GM15510 (cell line): ENCODE data around the gene PUS7.

Source experiments
- POLR2A ChIP-seq: IDR thresholded peaks from 3 replicates; pipeline ENCODE4 v1.6.1; 2011; ENCODE audit warnings: borderline replicate concordance; ENCODE audit not compliant: insufficient read length; ENCODE audit errors: extremely low read depth

The PUS7 gene

GRCh38 chr7:105470090-105470489 lies 52.0 kb downstream of the PUS7 start:
- no peak for TF ChIP-seq POLR2A

DNA sequence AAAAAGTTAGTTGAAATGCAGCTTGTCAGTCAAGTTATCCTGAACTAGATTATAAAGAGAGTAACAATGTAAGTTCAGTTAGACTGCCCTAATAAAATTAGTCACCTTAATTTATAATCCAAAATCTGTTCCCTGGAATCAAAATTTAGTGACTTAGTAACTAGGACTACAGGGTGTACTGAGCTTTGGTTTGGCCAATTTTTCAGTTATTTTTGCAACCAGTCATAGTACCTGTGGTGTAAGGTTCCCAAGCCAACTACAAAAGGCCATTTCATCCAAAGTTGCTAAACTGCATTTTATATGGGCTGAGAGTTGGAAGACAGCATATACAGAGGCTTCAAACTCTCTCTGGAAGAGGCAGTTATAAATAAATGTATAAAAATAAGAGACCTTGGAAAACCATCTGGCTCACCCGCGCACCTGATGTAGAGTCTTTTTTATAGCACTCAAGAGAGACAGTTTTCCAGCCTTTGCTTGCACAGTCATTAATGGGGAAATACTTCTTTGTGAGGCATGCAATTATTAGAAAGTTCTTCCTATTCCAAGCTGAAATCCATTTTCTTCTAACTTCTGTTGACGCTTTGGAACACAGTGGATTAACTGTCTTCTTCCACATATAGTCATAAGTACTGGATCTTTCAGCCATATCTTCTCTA lies 59.2 kb downstream of the PUS7 start:
- no peak for TF ChIP-seq POLR2A

- TF ChIP-seq POLR2A, result no peak
These were observed 60.6 kb downstream of the PUS7 start for GRCh38 chr7:105461518-105461917.

DNA sequence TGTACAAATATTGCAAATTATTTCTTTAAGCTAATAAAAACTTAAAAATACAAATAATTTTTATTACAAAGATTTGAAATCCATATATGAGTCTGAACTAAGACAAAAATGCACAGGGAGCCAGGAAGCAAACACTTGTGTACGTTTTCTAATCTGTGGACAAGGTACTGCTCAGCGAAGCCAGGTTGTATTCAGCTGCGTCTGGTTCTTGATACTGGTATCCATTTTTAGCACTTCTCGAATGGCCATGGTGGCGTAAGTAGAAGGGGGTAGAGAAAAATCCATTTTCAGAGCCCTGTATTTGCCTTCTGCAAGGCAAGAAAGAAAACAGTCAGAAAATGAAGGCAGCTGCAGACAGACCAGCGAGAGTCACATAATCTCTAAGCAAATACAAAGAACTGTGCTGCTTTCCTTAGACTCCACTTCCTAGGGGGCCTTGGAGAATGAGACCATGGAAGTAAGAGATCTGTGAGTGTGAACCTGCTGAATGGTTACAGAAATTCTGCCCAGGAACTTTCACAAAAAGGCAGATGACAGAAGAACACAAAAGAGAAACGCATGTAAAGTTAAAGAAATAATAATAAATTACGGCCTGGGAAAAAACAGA lies 64.3 kb downstream of the PUS7 start:
- TF ChIP-seq POLR2A, result no peak

- no peak for TF ChIP-seq POLR2A
These were observed 67.2 kb downstream of the PUS7 start for GRCh38 chr7:105454921-105455320.

DNA sequence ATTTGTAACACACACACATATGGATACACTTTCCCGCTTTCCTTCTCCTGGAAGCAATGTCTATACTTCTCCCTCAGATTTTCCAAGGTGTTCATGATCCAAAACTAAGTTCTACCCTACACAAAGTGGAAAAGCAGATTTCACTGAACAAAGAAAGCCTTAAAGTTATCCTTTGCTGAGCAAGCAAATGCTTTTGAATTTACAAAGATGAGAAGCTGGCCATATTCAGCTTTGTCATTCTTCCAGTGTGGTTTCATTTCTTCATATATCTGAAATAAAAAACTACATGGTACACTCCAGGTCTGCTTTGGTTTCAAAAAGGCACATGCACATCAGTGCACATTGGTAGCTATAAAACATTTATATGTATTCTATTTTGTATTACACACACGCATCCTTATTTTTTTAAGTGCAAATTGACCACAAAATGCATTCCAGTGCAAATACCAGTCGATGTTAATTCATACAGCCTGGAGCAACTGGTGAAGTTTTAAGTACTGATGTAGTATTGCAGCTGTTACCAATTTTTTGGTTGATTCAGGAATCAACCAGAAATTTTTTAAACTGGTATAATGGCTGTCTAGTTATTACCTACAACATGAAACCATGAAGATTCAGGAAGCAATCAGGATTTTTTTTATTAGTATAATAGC lies 67.8 kb downstream of the PUS7 start:
- TF ChIP-seq POLR2A, result no peak

DNA sequence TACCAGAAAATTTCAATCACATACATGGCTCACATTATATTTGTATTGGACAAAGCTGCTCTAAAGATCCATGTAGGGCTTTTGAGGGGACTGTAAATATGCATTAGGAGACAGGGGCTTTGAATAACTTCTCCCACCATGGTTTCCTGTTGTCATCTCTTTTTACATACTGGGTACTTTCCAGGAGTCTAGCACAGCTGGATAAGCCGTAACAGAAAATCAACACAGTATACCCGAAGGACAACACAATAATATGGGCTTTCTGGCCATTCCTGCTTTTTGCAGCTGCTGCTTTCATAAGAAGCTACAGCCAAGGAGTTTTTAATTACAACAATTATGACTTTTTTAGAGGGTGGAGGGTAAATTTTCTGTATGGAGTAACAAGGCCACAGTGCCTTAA lies 70.0 kb downstream of the PUS7 start:
- TF ChIP-seq POLR2A, result no peak

GRCh38 chr7:105450177-105450861 lies 71.8 kb downstream of the PUS7 start:
- no peak for TF ChIP-seq POLR2A

DNA sequence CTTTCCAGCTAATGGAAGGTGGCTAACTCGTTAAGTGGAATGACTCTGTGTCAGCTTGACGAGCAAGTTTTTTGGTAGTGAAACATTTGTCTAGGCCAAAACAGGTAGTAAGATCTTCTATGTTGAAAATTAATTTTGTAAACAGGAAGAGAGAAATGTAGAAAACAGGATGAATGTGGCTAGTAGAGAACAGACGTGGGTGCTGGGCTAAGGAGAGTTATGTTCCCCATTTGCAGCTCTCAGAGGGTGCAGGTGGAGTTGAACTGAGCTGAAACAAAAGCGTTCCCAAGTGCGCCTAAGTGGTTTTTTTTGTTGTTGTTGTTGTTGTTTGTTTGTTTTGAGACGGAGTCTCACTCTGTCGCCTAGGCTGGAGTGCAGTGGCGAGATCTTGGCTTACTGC lies 73.9 kb downstream of the PUS7 start:
- TF ChIP-seq POLR2A, result no peak

DNA sequence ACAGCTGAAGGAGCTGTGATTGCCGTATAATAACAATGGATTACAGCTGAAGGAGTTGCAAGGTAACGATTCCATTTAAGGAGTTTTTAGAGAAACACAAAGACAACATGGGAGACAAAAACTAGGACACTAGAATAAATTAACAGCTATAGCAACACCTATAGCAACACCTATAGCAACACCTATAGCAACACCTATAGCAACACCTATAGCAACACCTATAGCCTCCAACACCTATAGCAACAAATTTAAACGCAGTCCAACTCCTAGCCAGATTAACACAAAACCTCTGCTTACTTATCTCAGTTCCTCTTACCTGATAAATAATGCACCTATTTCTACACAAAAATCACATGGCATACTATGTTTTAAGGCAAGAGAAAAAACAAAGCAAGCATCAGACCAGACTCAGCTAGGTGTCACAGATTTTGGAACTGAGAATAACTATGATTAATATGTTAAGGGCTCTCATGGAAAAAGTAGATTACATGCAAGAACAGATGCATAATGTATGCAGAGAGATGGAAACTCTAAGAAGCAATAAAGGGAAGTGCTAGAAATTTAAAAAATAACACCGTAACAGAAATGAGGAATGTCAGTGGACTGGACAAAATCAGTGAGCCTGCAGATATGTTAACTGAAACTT lies 77.6 kb downstream of the PUS7 start:
- TF ChIP-seq POLR2A, result no peak

- TF ChIP-seq POLR2A, result no peak
These were observed 82.7 kb downstream of the PUS7 start for GRCh38 chr7:105439174-105439893.

DNA sequence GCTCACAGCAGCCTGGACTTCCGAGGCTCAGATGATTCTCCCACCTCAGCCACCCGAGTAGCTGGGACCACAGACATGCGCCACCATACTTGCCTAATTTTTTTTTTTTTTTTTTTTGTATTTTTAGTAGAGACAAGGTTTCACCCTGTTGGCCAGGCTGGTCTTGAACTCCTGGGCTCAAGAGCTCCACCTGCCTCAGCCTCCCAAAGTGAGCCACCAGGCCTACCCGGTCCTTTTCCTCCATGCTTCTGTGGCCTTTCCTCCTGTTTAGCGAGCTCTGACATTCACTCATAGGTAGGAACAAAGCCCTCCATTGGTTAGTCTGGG lies 83.3 kb downstream of the PUS7 start:
- no peak for TF ChIP-seq POLR2A

GRCh38 chr7:105438254-105438653 lies 83.8 kb downstream of the PUS7 start:
- TF ChIP-seq POLR2A, result no peak
